PC-9 (cell line): ENCODE measurements around the gene R3HDM2. TPM values are rescaled to one million over a fixed set of nuclear protein-coding genes. Genes with fewer than 3 reads are reported as not detected.
A peak's percentile ranks its signal among the peaks of the same experiment; 100 is the strongest.

Source experiments
- BruUV-seq: library from RNA; stranded (reverse); fragments of 400-500 nt; replicated peaks from 2 replicates; lab custom pipeline; 2021; lab: Mats Ljungman, UMichigan
- CTCF ChIA-PET: fragments of 300-600 bp; sonication (Branson Sonifier 250); formaldehyde crosslinking; loops from one replicate; lab custom pipeline; 2022; ENCODE audit warnings: antibody characterized with exemption; lab: Charles Lee
- POLR2A ChIA-PET: fragments of 300-600 bp; sonication (Branson Sonifier 250); formaldehyde crosslinking; loops from one replicate; lab custom pipeline; 2022; ENCODE audit warnings: antibody characterized with exemption; ENCODE audit not compliant: unreplicated experiment; lab: Charles Lee
- DNase-seq, 2 experiments: peaks; one replicate each; pipeline versions ENCODE4 v3.0.0 to v3.0.0-alpha.2; 2015 to 2022; ENCODE audit warnings: mixed read lengths in 1 of 2
- H2AFZ ChIP-seq: fragments of 200-600 bp; sonication (generic); 2 replicates; pipeline ENCODE4 v1.8.1; 2017; ENCODE audit warnings: antibody characterized with exemption
- H3F3A ChIP-seq: fragments of 200-600 bp; sonication (generic); 2 replicates; pipeline ENCODE4 v1.8.1; 2017; ENCODE audit warnings: antibody characterized with exemption, mild to moderate bottlenecking, low read depth; ENCODE audit not compliant: insufficient read depth
- H3K27ac ChIP-seq: fragments of 200-600 bp; sonication (generic); 2 replicates; pipeline ENCODE4 v1.6.1; 2016; ENCODE audit warnings: mixed run types
- H3K27me3 ChIP-seq: fragments of 200-600 bp; sonication (generic); 2 replicates; pipeline ENCODE4 v1.6.1; 2016; ENCODE audit warnings: low read depth, mixed run types; ENCODE audit not compliant: insufficient read depth
- H3K36me3 ChIP-seq: fragments of 200-600 bp; sonication (generic); 2 replicates; pipeline ENCODE4 v1.6.1; 2016; ENCODE audit warnings: low read depth, mixed run types
- H3K4me1 ChIP-seq: fragments of 200-600 bp; sonication (generic); replicated peaks from 2 replicates; pipeline ENCODE4 v1.6.1; 2016; ENCODE audit warnings: mixed run types; ENCODE audit not compliant: insufficient read depth
- H3K4me2 ChIP-seq: fragments of 200-600 bp; sonication (generic); 2 replicates; pipeline ENCODE4 v1.6.1; 2017; ENCODE audit warnings: mixed run types
- H3K4me3 ChIP-seq: fragments of 200-600 bp; sonication (generic); 2 replicates; pipeline ENCODE4 v1.6.1; 2016; ENCODE audit warnings: mixed run types
- H3K79me2 ChIP-seq: fragments of 200-600 bp; sonication (generic); 2 replicates; pipeline ENCODE4 v1.6.1; 2017; ENCODE audit warnings: low read depth, mixed run types
- H3K9me2 ChIP-seq: fragments of 200-600 bp; sonication (generic); 2 replicates; pipeline ENCODE4 v1.8.1; 2017; ENCODE audit warnings: mild to moderate bottlenecking; ENCODE audit not compliant: insufficient read depth
- H3K9me3 ChIP-seq: fragments of 200-600 bp; sonication (generic); 2 replicates; pipeline ENCODE4 v1.8.1; 2016; ENCODE audit warnings: low read depth; ENCODE audit not compliant: insufficient read depth
- H4K20me1 ChIP-seq: fragments of 200-600 bp; sonication (generic); 2 replicates; pipeline ENCODE4 v1.8.1; 2017; ENCODE audit not compliant: insufficient read depth
- EZH2 ChIP-seq: fragments of 200-600 bp; sonication (generic); IDR thresholded peaks from 2 replicates; pipeline ENCODE4 v1.8.0; 2017; ENCODE audit warnings: antibody characterized with exemption, low read depth
- intact Hi-C: fragments of 100-400 bp; cut with micrococcal nuclease; formaldehyde crosslinking; loops from one replicate; pipeline ENCODE4 v1.10.0; 2022; ENCODE audit not compliant: unreplicated experiment
- total RNA-seq: library from RNA; stranded (reverse); gene quantifications from 2 replicates; pipeline ENCODE4 v1.2.3, GENCODE V29; 2021
- TF ChIP-seq, protein P1 (sequence below): fragments of 200-600 bp; sonication (generic); conservative IDR thresholded peaks from 2 replicates; pipeline ENCODE4 v1.6.1; 2017; ENCODE audit warnings: mixed run types, antibody characterized with exemption, mild to moderate bottlenecking, moderate library complexity

Gene R3HDM2
- total RNA-seq, 1 experiment from 2014 or later, result 65.1 TPM

DNA sequence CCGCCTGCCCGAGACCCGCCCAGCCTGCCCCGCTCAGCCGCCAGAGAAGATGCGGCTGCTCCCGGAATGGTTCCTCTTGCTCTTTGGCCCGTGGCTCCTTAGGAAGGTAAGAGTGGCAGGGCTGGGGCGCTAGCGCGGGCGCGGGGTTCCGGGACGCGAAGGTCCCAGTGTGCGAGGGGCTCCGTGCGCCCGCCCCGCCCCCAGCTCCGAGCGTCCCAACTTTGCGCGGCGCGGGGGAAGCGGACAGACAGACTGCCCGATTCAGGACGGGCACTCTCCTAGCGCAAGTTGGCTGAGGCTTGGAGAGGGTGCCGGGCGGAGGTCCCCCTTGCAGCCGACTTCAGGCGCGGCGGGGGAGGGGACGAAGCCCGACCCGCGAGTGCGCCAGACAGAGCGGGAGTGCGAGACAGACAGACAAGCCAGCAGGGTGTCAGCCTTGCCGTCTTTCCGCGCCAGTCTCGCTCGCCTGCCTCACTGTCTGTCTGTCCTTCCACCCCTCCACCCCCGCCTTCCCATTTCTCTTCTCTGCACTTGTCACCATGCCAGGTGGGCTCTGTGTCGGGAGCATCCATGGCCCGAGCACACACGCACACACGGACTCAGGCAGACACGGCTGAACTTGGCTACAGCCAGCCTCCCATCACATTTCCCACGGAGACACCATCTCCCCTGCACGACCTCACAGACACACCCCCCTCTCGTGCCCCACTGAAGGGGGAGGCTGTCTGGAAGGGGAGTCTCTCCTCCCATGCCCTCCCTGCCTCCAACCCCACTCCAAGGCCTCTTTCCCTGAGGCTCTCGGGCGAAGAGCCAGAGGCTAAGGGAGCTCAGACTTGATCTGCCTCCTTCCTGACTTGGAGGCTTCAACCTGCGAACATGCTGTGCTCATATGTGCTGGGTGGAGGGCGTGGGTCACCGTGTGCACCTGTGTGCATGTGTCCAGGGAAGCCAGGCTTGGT, 213.6 kb downstream of the R3HDM2 start:
- H3K9me3 ChIP-seq, result no peaks in the 10 kb centered on the region
- ChIA-PET CTCF (interaction anchor here (0.6 kb wide), 2 partner anchors 714 to 1029 kb away, joined by 3 to 4 read pairs; no protein-coding TSS in a partner anchor), POLR2A (interaction anchor here (0.5 kb wide), 1 partner anchor 13 kb away, joined by 3 read pairs; no protein-coding TSS in a partner anchor)
- H3K4me2 ChIP-seq, result peak overlapping the region; percentile 98
- H3K79me2 ChIP-seq, result no peaks in the 10 kb centered on the region
- H3K9me2 ChIP-seq, result no peaks in the 10 kb centered on the region
- H3K4me1 ChIP-seq, result peaks cover 28% of the 10 kb centered on the region
- no TSS peak for BruUV-seq
- intact Hi-C loops, result no loop called here
- peaks cover 6% of the 10 kb centered on the region; the same call in 1 of the 2 replicates for H4K20me1 ChIP-seq
- no peaks in the 10 kb centered on the region for H3K27me3 ChIP-seq
- H3F3A ChIP-seq, result peaks cover 20% of the 10 kb centered on the region
- TF ChIP-seq EZH2, result no peak
- TF ChIP-seq, protein P1, sequence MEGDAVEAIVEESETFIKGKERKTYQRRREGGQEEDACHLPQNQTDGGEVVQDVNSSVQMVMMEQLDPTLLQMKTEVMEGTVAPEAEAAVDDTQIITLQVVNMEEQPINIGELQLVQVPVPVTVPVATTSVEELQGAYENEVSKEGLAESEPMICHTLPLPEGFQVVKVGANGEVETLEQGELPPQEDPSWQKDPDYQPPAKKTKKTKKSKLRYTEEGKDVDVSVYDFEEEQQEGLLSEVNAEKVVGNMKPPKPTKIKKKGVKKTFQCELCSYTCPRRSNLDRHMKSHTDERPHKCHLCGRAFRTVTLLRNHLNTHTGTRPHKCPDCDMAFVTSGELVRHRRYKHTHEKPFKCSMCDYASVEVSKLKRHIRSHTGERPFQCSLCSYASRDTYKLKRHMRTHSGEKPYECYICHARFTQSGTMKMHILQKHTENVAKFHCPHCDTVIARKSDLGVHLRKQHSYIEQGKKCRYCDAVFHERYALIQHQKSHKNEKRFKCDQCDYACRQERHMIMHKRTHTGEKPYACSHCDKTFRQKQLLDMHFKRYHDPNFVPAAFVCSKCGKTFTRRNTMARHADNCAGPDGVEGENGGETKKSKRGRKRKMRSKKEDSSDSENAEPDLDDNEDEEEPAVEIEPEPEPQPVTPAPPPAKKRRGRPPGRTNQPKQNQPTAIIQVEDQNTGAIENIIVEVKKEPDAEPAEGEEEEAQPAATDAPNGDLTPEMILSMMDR, result no peak
- H2AFZ ChIP-seq, result peak overlapping the region; percentile 77
- H3K4me3 ChIP-seq, result peak overlapping the region; percentile 78
- H3K36me3 ChIP-seq, result no peaks in the 10 kb centered on the region
- DNase-seq, result peak in 1 of 2 experiments; percentile 20
- H3K27ac ChIP-seq, result no peak overlapping the region

DNA sequence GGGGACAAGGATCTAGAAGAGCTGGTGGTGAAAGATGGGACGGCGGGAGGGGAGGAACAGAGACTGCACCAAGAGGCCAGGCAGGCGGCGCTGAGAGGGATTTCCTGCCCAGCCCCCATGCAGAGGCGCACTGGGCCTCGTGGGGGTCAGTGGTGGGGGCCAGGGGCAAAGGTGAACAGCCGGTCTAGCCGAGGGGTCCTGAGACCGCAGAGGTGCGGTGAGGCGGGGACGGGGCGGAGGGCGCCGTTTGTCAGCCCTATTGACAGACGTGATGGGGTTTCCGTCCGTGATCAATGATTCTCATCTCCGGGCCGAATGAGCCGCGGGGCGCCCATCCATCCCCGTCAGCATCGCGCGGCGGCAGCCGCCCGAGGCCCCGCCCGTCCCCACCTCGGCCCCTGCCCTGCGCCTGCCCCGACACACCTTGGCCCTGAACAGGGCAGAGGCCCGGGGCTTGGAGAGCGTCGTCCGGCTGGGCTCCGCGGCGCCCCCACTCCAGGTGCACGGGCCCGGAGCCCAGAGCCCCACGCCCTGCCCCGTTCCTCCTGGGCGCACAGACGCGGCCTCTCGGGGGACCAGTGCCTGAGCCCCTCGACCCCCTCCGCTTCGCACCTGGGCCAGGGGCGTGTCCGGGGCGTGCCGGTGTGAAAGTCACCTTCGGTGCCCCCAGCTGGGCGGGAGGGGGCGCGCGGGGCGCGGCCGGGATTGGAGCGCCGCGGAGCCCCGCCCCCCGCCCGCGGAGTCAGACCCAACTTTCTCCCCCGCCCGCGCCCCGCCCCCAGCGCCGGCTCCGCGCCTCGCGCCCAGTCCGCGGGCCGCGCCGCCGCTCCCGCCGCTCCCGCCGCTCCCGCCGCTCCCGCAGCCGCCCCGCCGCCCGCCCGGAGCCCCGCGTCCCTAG, 214.6 kb downstream of the R3HDM2 start, which contains the start of gene NXPH4:
NXPH4 (plus strand) TSS at position 781 of the 898 bp plus-strand sequence. CDS start 176 bp downstream, outside the sequence.
- Histone ChIP-seq H3K4me3 (peak within 1 kb of the TSS; percentile 78), H3F3A (peaks cover 20% of the 10 kb centered on the region), H3K4me1 (peaks cover 28% of the 10 kb centered on the region), H4K20me1 (peaks cover 6% of the 10 kb centered on the region; the same call in 1 of the 2 replicates), H3K79me2 (no peaks in the 10 kb centered on the region), H3K27me3 (no peaks in the 10 kb centered on the region), H3K4me2 (peak within 1 kb of the TSS; percentile 98), H3K9me3 (no peaks in the 10 kb centered on the region), H3K9me2 (no peaks in the 10 kb centered on the region), H2AFZ (peak within 1 kb of the TSS; percentile 77), H3K27ac (no peak within 1 kb of the TSS), H3K36me3 (no peaks in the 10 kb centered on the region)
- POLR2A ChIA-PET, result no interaction called here
- intact Hi-C loops, result no loop called here
- DNase-seq, result peak in 1 of 2 experiments; percentile 55
- CTCF ChIA-PET, result interaction anchor here (0.6 kb wide), 1 partner anchor 1028 kb away, joined by 3 read pairs; no protein-coding TSS in a partner anchor
- BruUV-seq, result no TSS peak
- TF ChIP-seq, protein P1, result no peak; the same call in 1 of the 2 replicates
- TF ChIP-seq EZH2, result no peak

DNA sequence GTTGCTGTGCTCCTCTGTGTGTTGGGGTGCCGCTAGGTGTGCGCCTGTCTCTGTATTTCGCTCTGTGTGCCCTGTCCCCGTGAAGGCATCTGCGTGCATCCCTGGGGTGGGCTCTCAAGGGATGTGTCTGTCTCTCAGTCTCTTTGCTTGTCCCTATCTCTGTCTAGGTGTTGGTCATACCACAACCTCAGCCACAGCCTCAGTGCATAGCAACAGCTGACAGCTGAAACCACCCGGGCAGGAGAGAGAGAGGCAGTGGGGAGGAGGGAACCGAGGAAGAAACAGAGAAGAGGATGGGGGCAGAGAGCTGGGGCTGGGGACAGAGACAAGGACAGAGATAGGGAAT, 215.2 kb downstream of the R3HDM2 start:
- H3K4me1 ChIP-seq, result peaks cover 28% of the 10 kb centered on the region
- 0 out of 2 replicates have a peak overlapping the region, but pooled peaks have one; percentile 98 for H3K4me2 ChIP-seq
- H3K36me3 ChIP-seq, result no peaks in the 10 kb centered on the region
- H3K27ac ChIP-seq, result no peak overlapping the region
- POLR2A ChIA-PET, result no interaction called here
- no TSS peak for BruUV-seq
- no peaks in the 10 kb centered on the region for H3K9me2 ChIP-seq
- H3F3A ChIP-seq, result peaks cover 20% of the 10 kb centered on the region
- no peak overlapping the region for H2AFZ ChIP-seq
- no peak overlapping the region for H3K4me3 ChIP-seq
- no peaks in the 10 kb centered on the region for H3K27me3 ChIP-seq
- TF ChIP-seq EZH2, result no peak
- TF ChIP-seq, protein P1, result no peak
- peaks cover 6% of the 10 kb centered on the region; the same call in 1 of the 2 replicates for H4K20me1 ChIP-seq
- H3K9me3 ChIP-seq, result no peaks in the 10 kb centered on the region
- H3K79me2 ChIP-seq, result no peaks in the 10 kb centered on the region
- CTCF ChIA-PET, result no interaction called here
- intact Hi-C loops, result no loop called here
- DNase-seq, result no peak
